ENCODE results near the gene CIITA. TPM values are rescaled to one million over a fixed set of nuclear protein-coding genes. Genes with fewer than 3 reads are reported as not detected.

The CIITA gene
- total and polyA plus RNA-seq, 9 of the 15 experiments (the other 6 are each of a cell fraction or from before 2014, with no cell fraction given): 0.01 to 0.20 (median 0.11) TPM; not detected in 4

DNA sequence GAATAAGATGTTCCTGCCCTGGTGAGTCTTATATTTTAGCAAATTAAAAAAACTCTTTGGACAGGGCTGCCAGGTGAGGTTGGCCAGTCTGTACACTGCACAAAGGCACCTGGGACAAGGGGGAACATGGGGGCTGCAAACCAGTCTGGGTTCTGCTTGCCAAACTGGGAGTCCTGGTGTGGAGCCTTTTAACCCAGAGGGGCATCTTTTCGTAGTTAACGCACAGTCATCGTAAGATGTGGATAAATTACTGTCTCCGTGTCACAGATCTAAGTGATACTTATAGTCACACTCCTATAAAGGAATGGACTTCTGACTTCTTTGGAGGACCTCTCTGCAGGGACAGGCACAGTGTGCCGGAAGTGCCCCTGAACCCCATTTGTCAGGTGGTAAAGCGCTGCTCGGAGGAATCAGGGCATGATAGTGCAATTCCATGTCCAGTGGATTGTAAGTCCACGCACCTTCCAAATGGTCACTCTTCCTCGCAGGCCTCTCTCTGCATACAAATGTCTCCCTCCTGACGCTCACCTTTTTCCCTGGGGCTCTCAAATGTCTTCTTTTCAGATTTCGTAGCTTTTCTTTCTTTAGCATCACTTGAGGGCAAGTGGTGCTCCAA, 50.6 kb downstream of the CIITA start:
- Histone ChIP-seq H3K27ac (ENCODE audit: extremely low read depth, low read depth, low read length) (no peak overlapping the region), H4K20me1 (replicated peaks; ENCODE audit: control insufficient read depth, insufficient read depth, low read length) (no peaks in the 10 kb centered on the region; the same call in 1 of the 2 replicates), H2AFZ (ENCODE audit: low read depth, low read length) (no peak overlapping the region), H3K79me2 (ENCODE audit: control insufficient read depth, insufficient read depth, low read length) (no peaks in the 10 kb centered on the region), H3K4me1 (replicated peaks in 1 of 2; ENCODE audit: control insufficient read depth in 2 of 2, insufficient read depth in 2 of 2, low read length in 2 of 2) (peaks cover 0 to 4% of the 10 kb centered on the region in 2 experiments; a peak in 1 of 5 replicates), H3K4me2 (ENCODE audit: insufficient read depth, low read length) (no peak overlapping the region), H3K36me3 (ENCODE audit: control insufficient read depth, insufficient read depth, low read length) (peaks cover 29% of the 10 kb centered on the region; the same call in 2 of the 3 replicates), H3K9me3 (replicated peaks; ENCODE audit: control insufficient read depth, insufficient read depth, low read depth, low read length) (no peaks in the 10 kb centered on the region), H3K4me3 (no peak overlapping the region), H3K9me1 (ENCODE audit: control insufficient read depth, insufficient read depth, low read length) (no peaks in the 10 kb centered on the region), H3K27me3 (ENCODE audit: control insufficient read depth in 2 of 2, insufficient read depth in 2 of 2, low read length in 2 of 2) (no peaks in the 10 kb centered on the region), H3K9ac (ENCODE audit: insufficient read depth in 1 of 2, low read depth in 2 of 2, low read length in 2 of 2) (no peak overlapping the region)
- ChIA-PET CTCF (ENCODE audit: low intra/inter-chr PET ratio) (no interaction called here), POLR2A (interaction anchor here (0.6 to 1.1 kb wide), 3 partner anchors 9 to 328 kb away, joined by 3 read pairs; partner anchors contain the start of gene SOCS1)
- no peak for FAIRE-seq
- intact Hi-C loops (cut with micrococcal nuclease): no loop called here
- 90% methylated on average over 11 of the region's 11 CpGs for WGBS (ENCODE audit: insufficient coverage, low coverage, missing lambda C conversion rate)
- BruUV-seq (replicated peaks): no TSS peak
- in situ Hi-C loops (cut with MboI): no loop called here
- ATAC-seq: no peak
- no peak for DNase-seq (ENCODE audit: extremely low read depth in 1 of 4, low spot score in 3 of 4)
- TF ChIP-seq HOXB6 (CRISPR knock-in tag; IDR thresholded peaks at IDR 0.05; ENCODE audit: borderline replicate concordance) (no peak), ERF (CRISPR knock-in tag; IDR thresholded peaks at IDR 0.05) (no peak), XRCC3 (IDR thresholded peaks at IDR 0.05) (no peak), POLR2B (IDR thresholded peaks at IDR 0.05; ENCODE audit: low read depth, partially characterized antibody) (no peak), TARDBP (IDR thresholded peaks at IDR 0.05) (no peak), ZHX1 (conservative IDR thresholded peaks at IDR 0.05; ENCODE audit: low read length) (no peak), MXI1 (IDR thresholded peaks at IDR 0.05; ENCODE audit: low read depth, low read length) (no peak), CREB1 (IDR thresholded peaks at IDR 0.05) (no peak), CREB1 (CRISPR knock-in tag; IDR thresholded peaks at IDR 0.05) (no peak), ZNF398 (CRISPR knock-in tag; IDR thresholded peaks at IDR 0.05) (no peak), ELF2 (CRISPR knock-in tag; IDR thresholded peaks at IDR 0.05) (no peak), ZNF24 (IDR thresholded peaks at IDR 0.05) (no peak), HIVEP1 (CRISPR knock-in tag; IDR thresholded peaks at IDR 0.05) (no peak)
- TF ChIP-seq, protein P1, sequence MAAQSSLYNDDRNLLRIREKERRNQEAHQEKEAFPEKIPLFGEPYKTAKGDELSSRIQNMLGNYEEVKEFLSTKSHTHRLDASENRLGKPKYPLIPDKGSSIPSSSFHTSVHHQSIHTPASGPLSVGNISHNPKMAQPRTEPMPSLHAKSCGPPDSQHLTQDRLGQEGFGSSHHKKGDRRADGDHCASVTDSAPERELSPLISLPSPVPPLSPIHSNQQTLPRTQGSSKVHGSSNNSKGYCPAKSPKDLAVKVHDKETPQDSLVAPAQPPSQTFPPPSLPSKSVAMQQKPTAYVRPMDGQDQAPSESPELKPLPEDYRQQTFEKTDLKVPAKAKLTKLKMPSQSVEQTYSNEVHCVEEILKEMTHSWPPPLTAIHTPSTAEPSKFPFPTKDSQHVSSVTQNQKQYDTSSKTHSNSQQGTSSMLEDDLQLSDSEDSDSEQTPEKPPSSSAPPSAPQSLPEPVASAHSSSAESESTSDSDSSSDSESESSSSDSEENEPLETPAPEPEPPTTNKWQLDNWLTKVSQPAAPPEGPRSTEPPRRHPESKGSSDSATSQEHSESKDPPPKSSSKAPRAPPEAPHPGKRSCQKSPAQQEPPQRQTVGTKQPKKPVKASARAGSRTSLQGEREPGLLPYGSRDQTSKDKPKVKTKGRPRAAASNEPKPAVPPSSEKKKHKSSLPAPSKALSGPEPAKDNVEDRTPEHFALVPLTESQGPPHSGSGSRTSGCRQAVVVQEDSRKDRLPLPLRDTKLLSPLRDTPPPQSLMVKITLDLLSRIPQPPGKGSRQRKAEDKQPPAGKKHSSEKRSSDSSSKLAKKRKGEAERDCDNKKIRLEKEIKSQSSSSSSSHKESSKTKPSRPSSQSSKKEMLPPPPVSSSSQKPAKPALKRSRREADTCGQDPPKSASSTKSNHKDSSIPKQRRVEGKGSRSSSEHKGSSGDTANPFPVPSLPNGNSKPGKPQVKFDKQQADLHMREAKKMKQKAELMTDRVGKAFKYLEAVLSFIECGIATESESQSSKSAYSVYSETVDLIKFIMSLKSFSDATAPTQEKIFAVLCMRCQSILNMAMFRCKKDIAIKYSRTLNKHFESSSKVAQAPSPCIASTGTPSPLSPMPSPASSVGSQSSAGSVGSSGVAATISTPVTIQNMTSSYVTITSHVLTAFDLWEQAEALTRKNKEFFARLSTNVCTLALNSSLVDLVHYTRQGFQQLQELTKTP (IDR thresholded peaks at IDR 0.05; ENCODE audit: low read depth in 1 of 2, partially characterized antibody in 2 of 2): no peak
